H1 (cell line): ENCODE measurements around the gene CHMP4A. TPM values are rescaled to one million over a fixed set of nuclear protein-coding genes. Genes with fewer than 3 reads are reported as not detected.

Experiments
- CTCF ChIA-PET: fragments of 300-600 bp; sonication (Branson Sonifier 250); formaldehyde crosslinking; loops from one replicate; lab custom pipeline; 2021; ENCODE audit not compliant: partially characterized antibody; lab: Charles Lee
- POLR2A ChIA-PET: fragments of 300-600 bp; sonication (Branson Sonifier 250); formaldehyde crosslinking; loops from one replicate; lab custom pipeline; 2021; ENCODE audit warnings: inconsistent platforms; ENCODE audit not compliant: partially characterized antibody; lab: Charles Lee
- DNase-seq, 2 experiments: peaks; one replicate each; pipeline versions ENCODE4 v3.0.0 to v3.0.0-alpha.2; 2010 to 2022; ENCODE audit warnings: low spot score in 2 of 2, low read depth in 1 of 2, mixed read lengths in 1 of 2
- FAIRE-seq: peaks from 2 replicates; lab custom pipeline; 2011; peaks lifted over from hg19 to GRCh38; lab: Jason Lieb, UNC
- H2AFZ ChIP-seq: 2 replicates; pipeline ENCODE4 v1.8.1; 2012; ENCODE audit warnings: low read length, inconsistent platforms
- H2AK5ac ChIP-seq: 2 replicates; pipeline ENCODE4 v1.6.1; 2013; ENCODE audit warnings: low read depth, low read length
- H2BK120ac ChIP-seq: replicated peaks from 2 replicates; pipeline ENCODE3; 2013; ENCODE audit warnings: low read depth, low read length, inconsistent platforms
- H2BK12ac ChIP-seq: 2 replicates; pipeline ENCODE4 v1.6.1; 2013; ENCODE audit warnings: low read depth, low read length
- H2BK15ac ChIP-seq: 2 replicates; pipeline ENCODE4 v1.6.1; 2013; ENCODE audit warnings: low read length
- H2BK20ac ChIP-seq: 2 replicates; pipeline ENCODE4 v1.6.1; 2013; ENCODE audit warnings: low read length
- H2BK5ac ChIP-seq: 2 replicates; pipeline ENCODE4 v1.6.1; 2013; ENCODE audit warnings: low read depth, low read length
- H3K14ac ChIP-seq: 2 replicates; pipeline ENCODE4 v1.6.1; 2013; ENCODE audit warnings: inconsistent platforms; ENCODE audit not compliant: insufficient read length
- H3K18ac ChIP-seq: 2 replicates; pipeline ENCODE4 v1.6.1; 2013; ENCODE audit warnings: low read length; ENCODE audit errors: extremely low read depth
- H3K23ac ChIP-seq: 2 replicates; pipeline ENCODE4 v1.6.1; 2013; ENCODE audit warnings: inconsistent platforms; ENCODE audit not compliant: insufficient read length
- H3K23me2 ChIP-seq: 2 replicates; pipeline ENCODE4 v1.6.1; 2013; ENCODE audit warnings: low read depth, low read length
- H3K27ac ChIP-seq: 2 replicates; pipeline ENCODE4 v1.6.1; 2011; ENCODE audit warnings: low read depth, low read length, inconsistent platforms
- H3K27me3 ChIP-seq, 4 experiments: replicated peaks in 1 of 4; 1 replicate in 1 of 4; 2 replicates in 3 of 4; pipeline versions ENCODE4 v1.6.1 to v1.8.1; 2011 to 2013; ENCODE audit warnings: low read length in 3 of 4, mild to moderate bottlenecking in 3 of 4, inconsistent platforms in 2 of 4, mixed read lengths in 2 of 4, moderate library complexity in 1 of 4; ENCODE audit not compliant: control insufficient read depth in 3 of 4, insufficient read depth in 3 of 4; ENCODE audit errors: extremely low read depth in 1 of 4
- H3K36me3 ChIP-seq, 4 experiments: 2 replicates each; pipeline versions ENCODE4 v1.6.1 to v1.8.1; 2011 to 2013; ENCODE audit warnings: mild to moderate bottlenecking in 4 of 4, low read length in 3 of 4, moderate library complexity in 2 of 4, control low read depth in 1 of 4, inconsistent platforms in 1 of 4; ENCODE audit not compliant: insufficient read depth in 4 of 4, control insufficient read depth in 2 of 4
- H3K4ac ChIP-seq: replicated peaks from 2 replicates; pipeline ENCODE3; 2013; ENCODE audit warnings: low read length, low read depth, mixed read lengths, inconsistent platforms; ENCODE audit not compliant: insufficient read length
- H3K4me1 ChIP-seq, 4 experiments: replicated peaks in 1 of 4; 1 replicate in 1 of 4; 2 replicates in 3 of 4; pipeline versions ENCODE4 v1.6.1 to v1.8.1; 2011 to 2013; ENCODE audit warnings: low read length in 3 of 4, inconsistent platforms in 2 of 4, mixed read lengths in 1 of 4; ENCODE audit not compliant: insufficient read depth in 4 of 4, control insufficient read depth in 3 of 4
- H3K4me2 ChIP-seq, 2 experiments: 2 replicates each; pipeline versions ENCODE4 v1.6.1 to v1.8.1; 2011 to 2013; ENCODE audit warnings: low read depth in 2 of 2, low read length in 2 of 2, control low read depth in 1 of 2, inconsistent platforms in 1 of 2, mild to moderate bottlenecking in 1 of 2; ENCODE audit not compliant: insufficient read depth in 1 of 2
- H3K4me3 ChIP-seq, 4 experiments: fragments of 200-600, 300-600 bp in 1 of 4; sonication (generic), shearing (Covaris generic), sonication (Bioruptor Twin) in 1 of 4; 2 replicates each; pipeline versions ENCODE4 v1.5.1 to v1.8.1; 2011 to 2016; ENCODE audit warnings: low read length in 4 of 4, low read depth in 3 of 4, control low read depth in 2 of 4, inconsistent platforms in 2 of 4, mild to moderate bottlenecking in 2 of 4, mixed read lengths in 1 of 4, moderate library complexity in 1 of 4; ENCODE audit not compliant: insufficient read depth in 2 of 4; ENCODE audit errors: extremely low read depth in 1 of 4
- H3K56ac ChIP-seq: replicated peaks from 2 replicates; pipeline ENCODE3; 2013; ENCODE audit warnings: low read depth, mild to moderate bottlenecking, mixed read lengths, low read length, inconsistent platforms; ENCODE audit not compliant: insufficient read length
- H3K79me1 ChIP-seq: 2 replicates; pipeline ENCODE4 v1.6.1; 2013; ENCODE audit warnings: low read depth, low read length, control low read depth
- H3K79me2 ChIP-seq, 2 experiments: 2 replicates each; pipeline versions ENCODE4 v1.6.1 to v1.8.1; 2012 to 2013; ENCODE audit warnings: low read length in 2 of 2, mild to moderate bottlenecking in 2 of 2, inconsistent platforms in 1 of 2; ENCODE audit not compliant: insufficient read depth in 2 of 2, control insufficient read depth in 1 of 2
- H3K9ac ChIP-seq, 4 experiments: replicated peaks in 1 of 4; 1 replicate in 1 of 4; 2 replicates in 3 of 4; pipeline versions ENCODE4 v1.6.1 to v1.8.1; 2011 to 2013; ENCODE audit warnings: low read depth in 3 of 4, low read length in 3 of 4, control low read depth in 2 of 4, mild to moderate bottlenecking in 2 of 4, moderate library complexity in 2 of 4, inconsistent platforms in 1 of 4; ENCODE audit errors: extremely low read depth in 1 of 4
- H3K9me3 ChIP-seq, 2 experiments: 2 replicates each; pipeline versions ENCODE4 v1.6.1 to v1.8.1; 2012 to 2013; ENCODE audit warnings: mild to moderate bottlenecking in 2 of 2, moderate library complexity in 2 of 2, control low read depth in 1 of 2, inconsistent platforms in 1 of 2, low read depth in 1 of 2, low read length in 1 of 2, mixed read lengths in 1 of 2; ENCODE audit not compliant: insufficient read depth in 2 of 2
- H4K20me1 ChIP-seq, 2 experiments: replicated peaks in 1 of 2; 2 replicates each; pipeline versions ENCODE3 to v1.8.1; 2011 to 2013; ENCODE audit warnings: inconsistent platforms in 2 of 2, low read length in 2 of 2, mild to moderate bottlenecking in 1 of 2; ENCODE audit not compliant: insufficient read depth in 2 of 2, control insufficient read depth in 1 of 2
- H4K5ac ChIP-seq: 2 replicates; pipeline ENCODE4 v1.6.1; 2013; ENCODE audit warnings: low read length, low read depth, mixed read lengths, inconsistent platforms; ENCODE audit not compliant: insufficient read length
- H4K8ac ChIP-seq: 2 replicates; pipeline ENCODE4 v1.8.0; 2013; ENCODE audit warnings: mild to moderate bottlenecking, moderate library complexity, low read length, inconsistent platforms; ENCODE audit not compliant: insufficient read depth; ENCODE audit errors: extremely low read depth
- H4K91ac ChIP-seq: replicated peaks from 2 replicates; pipeline ENCODE3; 2013; ENCODE audit warnings: low read length, mixed read lengths, inconsistent platforms; ENCODE audit not compliant: insufficient read length
- ASH2L ChIP-seq: fragments of 200-600, 300-600 bp; sonication (generic); IDR thresholded peaks from one replicate; pipeline ENCODE4 v1.7.1; 2017; ENCODE audit warnings: low read length
- BRCA1 ChIP-seq: IDR thresholded peaks from 2 replicates; pipeline ENCODE4 v1.6.1; 2012; ENCODE audit warnings: low read depth, low read length, improper control_type of control experiment
- EGR1 ChIP-seq: IDR thresholded peaks from 2 replicates; pipeline ENCODE4 v1.6.1; 2011; ENCODE audit warnings: low read depth, low read length, borderline replicate concordance
- EP300 ChIP-seq, 2 experiments: IDR thresholded peaks; 1 replicate in 1 of 2; 2 replicates in 1 of 2; pipeline ENCODE4 v1.6.1; 2011 to 2012; ENCODE audit warnings: low read depth in 2 of 2, low read length in 2 of 2, mild to moderate bottlenecking in 2 of 2, borderline replicate concordance in 1 of 2, inconsistent platforms in 1 of 2, moderate library complexity in 1 of 2
- EZH2 ChIP-seq: fragments of 200-600 bp; sonication (generic); IDR thresholded peaks from 2 replicates; pipeline ENCODE4 v1.7.1; 2012; ENCODE audit warnings: low read depth, mild to moderate bottlenecking, moderate library complexity, low read length, inconsistent platforms; ENCODE audit not compliant: severe bottlenecking
- KDM1A ChIP-seq: fragments of 200-600, 300-600 bp; sonication (generic); IDR thresholded peaks from 2 replicates; pipeline ENCODE4 v1.7.1; 2016; ENCODE audit warnings: mild to moderate bottlenecking, low read length, borderline replicate concordance
- KDM5A ChIP-seq: fragments of 200-600 bp; IDR thresholded peaks from 2 replicates; pipeline ENCODE4 v1.7.1; 2012; ENCODE audit warnings: mild to moderate bottlenecking, low read length, inconsistent platforms, mixed read lengths
- POLR2A ChIP-seq, 2 experiments: IDR thresholded peaks; 1 replicate in 1 of 2; 2 replicates in 1 of 2; pipeline ENCODE4 v1.6.1; 2011; ENCODE audit warnings: low read depth in 2 of 2, low read length in 2 of 2, mild to moderate bottlenecking in 2 of 2; ENCODE audit errors: control extremely low read depth in 1 of 2
- RAD21 ChIP-seq, 2 experiments: IDR thresholded peaks in 1 of 2; conservative IDR thresholded peaks in 1 of 2; 2 replicates each; pipeline ENCODE4 v1.6.1; 2011; ENCODE audit warnings: low read depth in 2 of 2, low read length in 2 of 2, improper control_type of control experiment in 1 of 2, inconsistent platforms in 1 of 2, mild to moderate bottlenecking in 1 of 2, moderate library complexity in 1 of 2
- RFX5 ChIP-seq: IDR thresholded peaks from 2 replicates; pipeline ENCODE4 v1.6.1; 2011; ENCODE audit warnings: low read depth, low read length, improper control_type of control experiment, borderline replicate concordance
- SP2 ChIP-seq: IDR thresholded peaks from 2 replicates; pipeline ENCODE4 v1.6.1; 2012; ENCODE audit warnings: mild to moderate bottlenecking, low read length, inconsistent platforms
- TBP ChIP-seq: IDR thresholded peaks from 2 replicates; pipeline ENCODE4 v1.6.1; 2011; ENCODE audit warnings: low read depth, low read length, improper control_type of control experiment
- YY1 ChIP-seq: IDR thresholded peaks from 2 replicates; pipeline ENCODE4 v1.6.1; 2011; ENCODE audit warnings: low read depth, mild to moderate bottlenecking, low read length
- WGBS, 2 experiments: shearing (Covaris generic) in 1 of 2; methylation state at CpG; one replicate each; pipeline versions ENCODE4 v1.1.6 to v1.1.7; 2013 to 2015; ENCODE audit warnings: low lambda C conversion rate in 2 of 2, mixed read lengths in 2 of 2, inconsistent platforms in 1 of 2, low coverage in 1 of 2, missing lambda C conversion rate in 1 of 2; ENCODE audit not compliant: insufficient replicate concordance in 2 of 2, insufficient coverage in 1 of 2, insufficient read length in 1 of 2; ENCODE audit errors: extremely low coverage in 1 of 2, missing lambda C conversion rate in 1 of 2; 5-methylcytosine and 5-hydroxymethylcytosine counted together
- polyA plus RNA-seq, 7 experiments: library from polyadenylated mRNA; depleted of rRNA in 3 of 7; stranded (reverse) in 5 of 7; unstranded in 2 of 7; fragments of >200 nt in 5 of 7; fragments of 200-250 nt in 2 of 7; gene quantifications; 1 replicate in 5 of 7; 2 replicates in 1 of 7; 4 replicates in 1 of 7; pipeline versions ENCODE4 v1.2.1 to v1.2.3, GENCODE V29; 2011 to 2013; ENCODE audit warnings: missing spikeins in 2 of 7, mixed read lengths in 2 of 7
- total RNA-seq: library from RNA; stranded (reverse); fragmentation: NEBNext Ultra II Directional; extraction: Animal tissue kit (Norgen Biotek cat#: 25700); gene quantifications from 2 replicates; pipeline ENCODE4 v1.2.1, GENCODE V29; 2021
- TF ChIP-seq, protein P1 (sequence below): IDR thresholded peaks from 2 replicates; pipeline ENCODE4 v1.6.1; 2012; ENCODE audit warnings: inconsistent platforms

Gene CHMP4A
- total and polyA plus RNA-seq, 2 of the 8 experiments (the other 6 are each of a cell fraction or from before 2014, with no cell fraction given), result 32.9 to 37.6 TPM

GRCh38 chr14:24237463-24237955 is 24.2 kb upstream of the CHMP4A start:
- H3K9me3 ChIP-seq, result no peaks in the 10 kb centered on the region
- ChIA-PET POLR2A (interaction anchor here (0.8 to 5.1 kb wide), 10 partner anchors 9 to 108 kb away, joined by 3 to 19 read pairs (median 3); partner anchors contain the start of genes CHMP4A and MDP1), CTCF (interaction anchor here (1.1 to 2.5 kb wide), 6 partner anchors 14 to 100 kb away, joined by 5 to 10 read pairs (median 6); partner anchors contain the start of genes CIDEB and MDP1)
- 88% methylated on average over 2 of the region's 2 CpGs; no CpG with 5 or more reads in 1 of the 2 experiments for WGBS, 2 experiments
- no peak overlapping the region for H2BK120ac ChIP-seq
- no peak overlapping the region for H4K8ac ChIP-seq
- H3K79me2 ChIP-seq, result peaks cover 0 to 14% of the 10 kb centered on the region in 2 experiments; a peak in 3 of 4 replicates
- H3K23ac ChIP-seq, result no peak overlapping the region
- H2BK12ac ChIP-seq, result no peak overlapping the region
- no peak overlapping the region for H2BK15ac ChIP-seq
- FAIRE-seq (no peak), DNase-seq (no peak)
- H3K56ac ChIP-seq, result no peak overlapping the region
- no peak overlapping the region for H4K5ac ChIP-seq
- H3K9ac ChIP-seq, result no peak overlapping the region
- no peak overlapping the region for H2BK20ac ChIP-seq
- H2BK5ac ChIP-seq, result no peak overlapping the region
- H3K36me3 ChIP-seq, result peaks cover 19 to 58% (median 48%) of the 10 kb centered on the region in 4 experiments
- no peaks in the 10 kb centered on the region; a peak in 1 of 7 replicates for H3K27me3 ChIP-seq
- H3K27ac ChIP-seq, result no peak overlapping the region
- peaks cover 0 to 11% (median 4%) of the 10 kb centered on the region in 4 experiments; a peak in 5 of 7 replicates for H3K4me1 ChIP-seq
- H2AFZ ChIP-seq, result no peak overlapping the region
- H3K18ac ChIP-seq, result no peak overlapping the region
- H3K4me2 ChIP-seq, result no peak overlapping the region
- H3K4me3 ChIP-seq, result no peak overlapping the region
- H3K4ac ChIP-seq, result no peak overlapping the region
- no peak overlapping the region for H4K91ac ChIP-seq
- peaks cover 12% of the 10 kb centered on the region for H3K23me2 ChIP-seq
- no peaks in the 10 kb centered on the region; the same call in none of the 2 replicates for H3K79me1 ChIP-seq
- no peak overlapping the region for H2AK5ac ChIP-seq
- peaks cover 3 to 16% of the 10 kb centered on the region in 2 experiments for H4K20me1 ChIP-seq
- H3K14ac ChIP-seq, result no peak overlapping the region
- no peak for TF ChIP-seq RFX5
- no peak for TF ChIP-seq EGR1
- TF ChIP-seq KDM1A, result no peak
- TF ChIP-seq YY1, result no peak
- TF ChIP-seq EZH2, result no peak
- no peak for TF ChIP-seq SP2
- TF ChIP-seq BRCA1, result no peak
- TF ChIP-seq TBP, result no peak
- TF ChIP-seq RAD21 (IDR thresholded peaks at IDR 0.05 in 1 of 2, conservative IDR thresholded peaks at IDR 0.05 in 1 of 2; ENCODE audit: low read depth in 2 of 2, low read length in 2 of 2), result no peak
- TF ChIP-seq, protein P1, sequence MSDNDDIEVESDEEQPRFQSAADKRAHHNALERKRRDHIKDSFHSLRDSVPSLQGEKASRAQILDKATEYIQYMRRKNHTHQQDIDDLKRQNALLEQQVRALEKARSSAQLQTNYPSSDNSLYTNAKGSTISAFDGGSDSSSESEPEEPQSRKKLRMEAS, result no peak
- TF ChIP-seq ASH2L, result no peak
- TF ChIP-seq KDM5A, result no peak
- TF ChIP-seq POLR2A (IDR thresholded peaks at IDR 0.05; ENCODE audit: control extremely low read depth in 1 of 2, low read depth in 2 of 2, low read length in 2 of 2), result no peak
- TF ChIP-seq EP300 (IDR thresholded peaks at IDR 0.05; ENCODE audit: borderline replicate concordance in 1 of 2, low read depth in 2 of 2, low read length in 2 of 2), result no peak
